Stimulated activated CD8-positive, alpha-beta memory T cell treated with anti-CD3 and anti-CD28 coated beads, Interleukin-7, amount 100 ng/mL, for 4 hours (primary cell): ENCODE data around the gene HRH2.
"Not testable (repeated sequence)": the region's sequence is repeated elsewhere in the genome, so short reads cannot be mapped to it uniquely, and the experiment has no call there.

ENCODE experiments used
- DNase-seq, 2 donors: peaks; one replicate each; pipeline ENCODE4 v3.0.0-alpha.2; 2020; ENCODE audit warnings: low read depth in 2 of 2

HRH2 gene

GRCh38 chr5:175714479-175715085, 56.7 kb downstream of the HRH2 start:
- DNase-seq, result no peak

GRCh38 chr5:175715627-175716522, 58.0 kb downstream of the HRH2 start:
- DNase-seq, result no peak

- DNase-seq, result no peak
These were observed 60.0 kb downstream of the HRH2 start for GRCh38 chr5:175717837-175718236.

GRCh38 chr5:175718401-175719108, 60.7 kb downstream of the HRH2 start:
- DNase-seq, result peak; percentile 38 to 58

GRCh38 chr5:175719109-175719432, 61.2 kb downstream of the HRH2 start:
- DNase-seq, result not testable (repeated sequence)

GRCh38 chr5:175724314-175725275, 66.7 kb downstream of the HRH2 start:
- DNase-seq, result no peak

GRCh38 chr5:175728316-175728715, 70.4 kb downstream of the HRH2 start:
- no peak for DNase-seq

- DNase-seq, result no peak
These were observed 71.3 kb downstream of the HRH2 start for GRCh38 chr5:175728885-175729828.

GRCh38 chr5:175729829-175730277, 72.0 kb downstream of the HRH2 start:
- peak; percentile 72 to 87 for DNase-seq

- no peak for DNase-seq
These were observed 73.3 kb downstream of the HRH2 start for GRCh38 chr5:175731172-175731571.

- no peak for DNase-seq
These were observed 74.0 kb downstream of the HRH2 start for GRCh38 chr5:175731756-175732465.

GRCh38 chr5:175733017-175733416, 75.1 kb downstream of the HRH2 start:
- no peak for DNase-seq

- DNase-seq, result no peak
These were observed 76.1 kb downstream of the HRH2 start for GRCh38 chr5:175734016-175734415.

GRCh38 chr5:175734501-175734900, 76.6 kb downstream of the HRH2 start:
- DNase-seq, result no peak

- no peak for DNase-seq
These were observed 77.8 kb downstream of the HRH2 start for GRCh38 chr5:175735701-175736100.

GRCh38 chr5:175736652-175737051, 78.8 kb downstream of the HRH2 start:
- no peak for DNase-seq

GRCh38 chr5:175737481-175737880, 79.6 kb downstream of the HRH2 start:
- DNase-seq, result no peak

GRCh38 chr5:175738126-175738525, 80.3 kb downstream of the HRH2 start:
- DNase-seq, result no peak

GRCh38 chr5:175738602-175739133, 80.8 kb downstream of the HRH2 start:
- DNase-seq, result no peak
